IMR-90 (cell line): Measurements from ENCODE around the gene PLEKHG7. TPM values are rescaled to one million over a fixed set of nuclear protein-coding genes. Genes with fewer than 3 reads are reported as not detected.
"Not testable (repeated sequence)": the region's sequence is repeated elsewhere in the genome, so short reads cannot be mapped to it uniquely, and the experiment has no call there.

ENCODE experiments used
- ATAC-seq: fragments of 200-7000 bp; cut with Tn5 transposase; 2 replicates; pipeline ENCODE4 v1.9.1; 2020; ENCODE audit warnings: low read depth, mild to moderate bottlenecking, moderate library complexity
- BruUV-seq: library from RNA; stranded (reverse); fragments of 400-500 nt; replicated peaks from 2 replicates; lab custom pipeline; 2021; lab: Mats Ljungman, UMichigan
- CTCF ChIA-PET: fragments of 300-600 bp; formaldehyde crosslinking; extraction: SDS; loops from one replicate; lab custom pipeline; 2021; ENCODE audit warnings: antibody characterized with exemption; lab: Yijun Ruan, JAX
- POLR2A ChIA-PET: fragments of 300-600 bp; sonication (Branson Sonifier 250); formaldehyde crosslinking; loops from one replicate; lab custom pipeline; 2022; ENCODE audit warnings: antibody characterized with exemption; ENCODE audit not compliant: unreplicated experiment; lab: Charles Lee
- DNase-seq: peaks from one replicate; pipeline ENCODE4 v3.0.0; 2013
- H2AFZ ChIP-seq: replicated peaks from 2 replicates; pipeline ENCODE3; 2013; ENCODE audit warnings: low read length, mild to moderate bottlenecking; ENCODE audit not compliant: poor library complexity
- H2AK5ac ChIP-seq: 2 replicates; pipeline ENCODE4 v1.6.1; 2013; ENCODE audit warnings: low read depth, low read length, inconsistent platforms
- H2AK9ac ChIP-seq: replicated peaks from 2 replicates; pipeline ENCODE3; 2013; ENCODE audit warnings: mild to moderate bottlenecking, low read depth, low read length, moderate library complexity; ENCODE audit not compliant: poor library complexity
- H2BK120ac ChIP-seq: 2 replicates; pipeline ENCODE4 v1.6.1; 2013; ENCODE audit warnings: low read depth, low read length, inconsistent platforms
- H2BK15ac ChIP-seq: 3 replicates; pipeline ENCODE4 v1.6.1; 2013; ENCODE audit warnings: low read depth, low read length, inconsistent platforms
- H2BK20ac ChIP-seq: 2 replicates; pipeline ENCODE4 v1.6.1; 2013; ENCODE audit warnings: low read depth, mild to moderate bottlenecking, inconsistent platforms, low read length, moderate library complexity
- H2BK5ac ChIP-seq: 2 replicates; pipeline ENCODE4 v1.6.1; 2013; ENCODE audit warnings: mild to moderate bottlenecking, low read depth, low read length, inconsistent platforms; ENCODE audit not compliant: poor library complexity, severe bottlenecking
- H3K14ac ChIP-seq: replicated peaks from 2 replicates; pipeline ENCODE4 v1.6.1; 2013; ENCODE audit warnings: low read depth, low read length, inconsistent platforms
- H3K18ac ChIP-seq: 2 replicates; pipeline ENCODE4 v1.6.1; 2013; ENCODE audit warnings: low read depth, low read length, control low read depth
- H3K23ac ChIP-seq: 2 replicates; pipeline ENCODE4 v1.6.1; 2013; ENCODE audit warnings: low read depth, low read length, inconsistent platforms
- H3K27ac ChIP-seq: 2 replicates; pipeline ENCODE4 v1.5.1; 2013; ENCODE audit warnings: mild to moderate bottlenecking, control low read depth, low read length; ENCODE audit not compliant: insufficient read depth
- H3K27me3 ChIP-seq: 2 replicates; pipeline ENCODE4 v1.6.1; 2013; ENCODE audit warnings: low read length; ENCODE audit not compliant: control insufficient read depth, insufficient read depth
- H3K36me3 ChIP-seq: 2 replicates; pipeline ENCODE4 v1.6.1; 2013; ENCODE audit warnings: low read length, mixed read lengths; ENCODE audit not compliant: control insufficient read depth, insufficient read depth
- H3K4ac ChIP-seq: 2 replicates; pipeline ENCODE4 v1.6.1; 2013; ENCODE audit warnings: low read depth, low read length, inconsistent platforms
- H3K4me1 ChIP-seq: 2 replicates; pipeline ENCODE4 v1.6.1; 2013; ENCODE audit warnings: low read length, mixed read lengths; ENCODE audit not compliant: control insufficient read depth, insufficient read depth
- H3K4me2 ChIP-seq: 2 replicates; pipeline ENCODE4 v1.6.1; 2013; ENCODE audit warnings: low read depth, mild to moderate bottlenecking, control low read depth, low read length, moderate library complexity
- H3K4me3 ChIP-seq: 2 replicates; pipeline ENCODE4 v1.5.1; 2013; ENCODE audit warnings: low read depth, mild to moderate bottlenecking, control low read depth, low read length, moderate library complexity; ENCODE audit not compliant: insufficient read depth
- H3K56ac ChIP-seq: 2 replicates; pipeline ENCODE4 v1.6.1; 2013; ENCODE audit warnings: low read length, inconsistent platforms; ENCODE audit not compliant: insufficient read depth; ENCODE audit errors: extremely low read depth
- H3K79me1 ChIP-seq, 2 experiments: 2 replicates each; pipeline ENCODE4 v1.6.1; 2013; ENCODE audit warnings: low read length in 2 of 2, inconsistent platforms in 1 of 2, low read depth in 1 of 2
- H3K9ac ChIP-seq: 2 replicates; pipeline ENCODE4 v1.6.1; 2013; ENCODE audit warnings: low read depth, low read length, control low read depth
- H3K9me1 ChIP-seq: 2 replicates; pipeline ENCODE4 v1.6.1; 2013; ENCODE audit warnings: low read length, inconsistent platforms; ENCODE audit not compliant: insufficient read depth
- H3K9me3 ChIP-seq: 2 replicates; pipeline ENCODE4 v1.6.1; 2013; ENCODE audit warnings: low read length; ENCODE audit not compliant: control insufficient read depth, insufficient read depth
- H4K20me1 ChIP-seq: 2 replicates; pipeline ENCODE4 v1.6.1; 2013; ENCODE audit warnings: low read length, inconsistent platforms; ENCODE audit not compliant: insufficient read depth
- H4K5ac ChIP-seq: 2 replicates; pipeline ENCODE4 v1.6.1; 2013; ENCODE audit warnings: mild to moderate bottlenecking, low read depth, low read length, control low read depth
- H4K8ac ChIP-seq, 2 experiments: 2 replicates each; pipeline ENCODE4 v1.6.1; 2013; ENCODE audit warnings: low read depth in 2 of 2, low read length in 2 of 2, control low read depth in 1 of 2, inconsistent platforms in 1 of 2
- H4K91ac ChIP-seq: 2 replicates; pipeline ENCODE4 v1.6.1; 2013; ENCODE audit warnings: low read depth, low read length, inconsistent platforms; ENCODE audit not compliant: insufficient read depth
- CEBPB ChIP-seq: IDR thresholded peaks from 2 replicates; pipeline ENCODE4 v1.6.1; 2012; ENCODE audit warnings: low read depth, low read length, improper control_type of control experiment
- CHD1 ChIP-seq: IDR thresholded peaks from 2 replicates; pipeline ENCODE4 v1.6.1; 2012; ENCODE audit warnings: low read depth, low read length, improper control_type of control experiment
- CTCF ChIP-seq: conservative IDR thresholded peaks from 2 replicates; pipeline ENCODE4 v1.5.1; 2012; ENCODE audit warnings: mild to moderate bottlenecking, low read depth, low read length, improper control_type of control experiment
- FOS ChIP-seq: fragments of 150-350 bp; IDR thresholded peaks from 2 replicates; pipeline ENCODE4 v1.6.1; 2016; ENCODE audit warnings: low read depth, low read length
- MAFK ChIP-seq: IDR thresholded peaks from 2 replicates; pipeline ENCODE4 v1.6.1; 2012; ENCODE audit warnings: low read depth, low read length, improper control_type of control experiment
- NFE2L2 ChIP-seq: fragments of 150-350 bp; IDR thresholded peaks from 2 replicates; pipeline ENCODE4 v1.6.1; 2016; ENCODE audit warnings: low read depth, mild to moderate bottlenecking, low read length
- RAD21 ChIP-seq: IDR thresholded peaks from 2 replicates; pipeline ENCODE4 v1.6.1; 2012; ENCODE audit warnings: low read length, improper control_type of control experiment
- RCOR1 ChIP-seq: IDR thresholded peaks from 2 replicates; pipeline ENCODE4 v1.6.1; 2012; ENCODE audit warnings: mild to moderate bottlenecking, low read length, improper control_type of control experiment; ENCODE audit not compliant: insufficient replicate concordance
- RFX5 ChIP-seq: IDR thresholded peaks from 2 replicates; pipeline ENCODE4 v1.8.0; 2012; ENCODE audit warnings: low read depth, mild to moderate bottlenecking, low read length, moderate library complexity
- SMC3 ChIP-seq: fragments of 150-350 bp; IDR thresholded peaks from 2 replicates; pipeline ENCODE4 v1.6.1; 2016; ENCODE audit warnings: low read depth, mild to moderate bottlenecking, antibody characterized with exemption, low read length, moderate library complexity
- WGBS, 2 experiments: methylation state at CpG; one replicate each; pipeline versions ENCODE4 v1.1.5 to v1.1.7; 2013; ENCODE audit warnings: missing lambda C conversion rate in 2 of 2; ENCODE audit not compliant: insufficient read length in 1 of 2; ENCODE audit errors: extremely low coverage in 2 of 2; 5-methylcytosine and 5-hydroxymethylcytosine counted together
- dilution Hi-C: fragments of 300-500 bp; cut with HindIII; formaldehyde crosslinking; loops from one replicate; pipeline ENCODE4 v1.14.3; 2018; ENCODE audit warnings: low sequenced_read_pairs; ENCODE audit not compliant: unreplicated experiment
- in situ Hi-C: fragments of 300-500 bp; cut with MboI; formaldehyde crosslinking; loops from 3 replicates; pipeline ENCODE4 v1.14.3; 2019; ENCODE audit warnings: low sequenced_read_pairs, inconsistent platforms, mixed read lengths
- intact Hi-C: fragments of 100-400 bp; cut with micrococcal nuclease; formaldehyde crosslinking; loops from 2 replicates; pipeline ENCODE4 v1.10.0; 2022
- polyA plus RNA-seq, 3 experiments: library from polyadenylated mRNA; depleted of rRNA; stranded (reverse); fragments of >200 nt; gene quantifications; 2 replicates each; pipeline ENCODE4 v1.2.3, GENCODE V29; 2012; ENCODE audit warnings: low replicate concordance in 1 of 3
- total RNA-seq: library from RNA; depleted of rRNA; stranded (reverse); fragments of >200 nt; gene quantifications from 2 replicates; pipeline ENCODE4 v1.2.3, GENCODE V29; 2012

The PLEKHG7 gene
- total and polyA plus RNA-seq, 2 of the 4 experiments (the other 2 are of a cell fraction): not detected

GRCh38 chr12:92668739-92669138 lies 34.0 kb upstream of the PLEKHG7 start:
- Histone ChIP-seq H3K27me3 (peaks cover 9% of the 10 kb centered on the region), H3K18ac (no peak overlapping the region), H3K36me3 (no peaks in the 10 kb centered on the region), H3K4me1 (no peaks in the 10 kb centered on the region), H2BK120ac (no peak overlapping the region), H3K9me3 (no peaks in the 10 kb centered on the region), H3K56ac (no peak overlapping the region), H3K23ac (no peak overlapping the region), H4K8ac (no peak overlapping the region), H4K20me1 (no peaks in the 10 kb centered on the region), H4K91ac (no peak overlapping the region), H3K9me1 (no peaks in the 10 kb centered on the region), H2BK15ac (no peak overlapping the region), H2AFZ (no peak overlapping the region), H3K4me2 (no peak overlapping the region), H3K4me3 (no peak overlapping the region), H3K14ac (no peak overlapping the region), H4K5ac (no peak overlapping the region), H3K9ac (no peak overlapping the region), H2AK9ac (no peak overlapping the region), H3K4ac (no peak overlapping the region), H3K79me1 (no peaks in the 10 kb centered on the region), H2BK5ac (no peak overlapping the region), H3K27ac (no peak overlapping the region), H2AK5ac (no peak overlapping the region), H2BK20ac (no peak overlapping the region)
- ChIA-PET CTCF (no interaction called here), POLR2A (no interaction called here)
- TF ChIP-seq CTCF (no peak), RFX5 (no peak), CHD1 (no peak), MAFK (no peak), SMC3 (no peak), RAD21 (no peak), CEBPB (no peak), FOS (no peak), NFE2L2 (no peak), RCOR1 (no peak)
- DNase-seq (no peak), ATAC-seq (no peak)
- BruUV-seq: no TSS peak
- dilution Hi-C loops (no loop called here), in situ Hi-C loops (no loop called here), intact Hi-C loops (no loop called here)

- H3K27me3 ChIP-seq, H3K4me3 ChIP-seq, H2BK120ac ChIP-seq, POLR2A ChIA-PET, H2AK9ac ChIP-seq, CTCF ChIA-PET, H3K4ac ChIP-seq, H4K91ac ChIP-seq, H3K9me1 ChIP-seq, H4K5ac ChIP-seq, H3K9ac ChIP-seq, H3K14ac ChIP-seq, BruUV-seq, ATAC-seq, H3K4me1 ChIP-seq, H3K79me1 ChIP-seq, in situ Hi-C loops, H3K56ac ChIP-seq, H3K23ac ChIP-seq, H3K4me2 ChIP-seq, H3K18ac ChIP-seq, H3K27ac ChIP-seq, H2BK20ac ChIP-seq, H3K36me3 ChIP-seq, DNase-seq, H2AK5ac ChIP-seq, dilution Hi-C loops, intact Hi-C loops, H2AFZ ChIP-seq, H2BK15ac ChIP-seq, H2BK5ac ChIP-seq, H4K20me1 ChIP-seq, H3K9me3 ChIP-seq, H4K8ac ChIP-seq: not testable (repeated sequence)
- no CpG with 5 or more reads among the region's 11 CpGs for WGBS, 2 experiments
Observed at GRCh38 chr12:92671524-92671923, 31.3 kb upstream of the PLEKHG7 start.
